ENCODE measurements around the gene ECM2. TPM values are rescaled to one million over a fixed set of nuclear protein-coding genes. Genes with fewer than 3 reads are reported as not detected.
"Not testable (repeated sequence)": the region's sequence is repeated elsewhere in the genome, so short reads cannot be mapped to it uniquely, and the experiment has no call there.

The ECM2 gene
- 10.0 TPM for polyA plus RNA-seq (2013, experiment 1 of 2; ENCODE audit: insufficient read length)
- polyA plus RNA-seq (2013, experiment 2 of 2; ENCODE audit: insufficient read length), result 12.7 TPM

DNA sequence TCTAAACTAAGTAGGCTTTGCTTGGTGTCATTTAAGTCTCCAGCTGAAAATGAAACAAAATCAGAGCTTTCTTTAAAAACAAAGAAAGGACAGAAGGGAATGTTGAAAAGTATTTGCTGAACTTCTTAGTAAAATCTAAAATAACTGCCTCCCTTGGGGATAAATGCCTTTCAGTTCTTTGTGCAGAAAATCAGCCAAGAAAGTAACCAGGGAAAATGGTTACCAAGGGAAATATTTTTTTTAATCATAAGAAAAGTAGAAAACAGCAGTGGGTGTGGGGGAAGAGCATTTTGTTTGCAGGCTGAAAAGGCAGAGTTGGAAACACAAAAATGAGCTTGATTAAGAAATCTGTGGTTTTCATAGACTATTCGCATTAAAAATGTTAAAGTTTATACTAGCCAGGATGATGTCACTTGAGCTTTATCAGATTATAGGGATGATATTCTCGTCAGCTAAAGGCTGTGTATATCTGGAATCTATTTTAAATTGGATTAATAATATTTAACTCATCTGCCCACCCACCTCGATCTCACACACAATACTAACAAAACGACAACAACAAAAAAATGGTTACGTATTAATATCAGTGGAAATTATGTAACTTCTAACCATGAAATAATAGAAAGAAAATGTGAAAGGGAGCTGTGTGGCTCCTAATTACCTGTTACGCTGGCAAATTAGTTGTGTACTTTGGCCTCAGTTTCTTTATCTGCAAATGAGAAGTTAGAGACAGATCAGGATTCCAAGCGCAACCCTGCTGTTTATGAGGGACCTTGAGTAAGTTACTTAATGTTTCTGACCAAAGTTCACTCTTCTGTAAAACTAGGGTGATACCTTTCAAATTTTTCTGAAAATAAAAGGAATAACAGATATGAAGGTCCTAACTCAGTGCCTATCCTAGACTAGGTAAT, at the start of gene ECM2:
Gene ECM2, minus strand, starts transcription at position 51 of the 911 bp plus-strand sequence. CDS start 13,124 bp downstream, outside the sequence.
- DNase-seq, result peak; percentile 92

DNA sequence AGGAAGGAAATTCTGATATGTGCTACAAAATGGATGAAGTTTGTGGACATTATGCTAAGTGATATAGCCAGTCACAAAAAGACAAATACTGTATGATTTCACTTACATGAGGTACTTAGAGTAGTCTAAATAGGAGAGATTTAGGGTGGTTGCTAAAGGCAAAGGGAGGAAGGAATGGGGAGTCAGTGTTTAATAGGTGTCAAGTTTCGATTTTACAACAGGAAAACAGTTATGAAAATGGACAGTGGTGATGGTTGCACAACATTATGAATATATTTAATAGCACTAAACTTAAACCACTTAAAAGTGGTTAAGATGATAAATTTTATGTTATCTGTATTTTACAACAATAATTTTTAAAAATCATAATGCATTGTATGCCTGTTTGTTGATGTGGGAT, 40.4 kb upstream of the ECM2 start:
- DNase-seq, result no peak

DNA sequence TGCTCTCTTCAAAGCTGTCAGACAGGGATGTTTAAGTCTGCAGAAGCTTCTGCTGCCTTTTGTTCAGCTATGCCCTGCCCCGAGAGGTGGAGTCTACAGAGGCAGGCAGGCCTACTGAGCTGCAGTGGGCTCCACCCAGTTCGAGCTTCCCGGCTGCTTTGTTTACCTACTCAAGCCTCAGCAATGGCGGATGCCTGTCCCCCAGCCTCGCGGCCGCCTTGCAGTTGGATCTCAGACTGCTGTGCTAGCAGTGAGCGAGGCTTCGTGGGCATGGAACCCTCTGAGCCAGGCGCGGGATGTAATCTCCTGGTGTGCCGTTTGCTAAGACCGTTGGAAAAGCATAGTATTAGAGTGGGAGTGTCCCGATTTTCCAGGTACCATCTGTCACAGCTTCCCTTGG, 37.8 kb upstream of the ECM2 start:
- DNase-seq, result not testable (repeated sequence)

DNA sequence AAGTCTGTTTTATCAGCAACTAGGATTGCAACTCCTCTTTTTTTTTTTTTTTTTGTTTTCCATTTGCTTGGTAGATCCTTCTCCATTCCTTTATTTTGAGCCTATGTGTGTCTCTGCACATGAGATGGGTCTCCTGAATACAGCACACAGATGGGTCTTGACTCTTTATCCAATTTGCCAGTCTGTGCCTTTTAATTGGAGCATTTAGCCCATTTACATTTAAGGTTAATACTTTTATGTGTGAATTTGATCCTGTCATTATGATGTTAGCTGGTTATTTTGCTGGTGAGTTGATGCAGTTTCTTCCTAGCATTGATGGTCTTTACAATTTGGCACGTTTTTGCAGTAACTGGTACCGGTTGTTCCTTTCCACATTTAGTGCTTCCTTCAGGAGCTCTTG, 36.1 kb upstream of the ECM2 start:
- DNase-seq, result not testable (repeated sequence)

DNA sequence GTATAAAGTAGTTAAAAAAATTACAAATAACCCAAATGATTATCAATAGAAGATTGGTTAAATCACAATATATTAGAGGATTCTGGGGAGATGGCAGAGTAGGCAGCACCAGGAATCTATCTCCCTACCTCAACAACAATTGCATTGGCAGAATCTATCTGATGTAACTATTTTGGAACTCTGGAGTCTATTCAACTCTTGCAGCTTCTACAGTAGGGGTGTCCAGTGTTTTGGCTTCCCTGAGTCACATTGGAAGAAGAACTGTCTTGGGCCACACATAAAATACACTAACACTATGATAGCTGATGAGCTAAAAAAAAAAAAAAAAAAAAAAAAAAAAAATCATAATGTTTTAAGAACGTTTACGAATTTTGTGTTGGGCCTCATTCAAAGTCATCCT, 29.2 kb upstream of the ECM2 start:
- peak; percentile 48 for DNase-seq

DNA sequence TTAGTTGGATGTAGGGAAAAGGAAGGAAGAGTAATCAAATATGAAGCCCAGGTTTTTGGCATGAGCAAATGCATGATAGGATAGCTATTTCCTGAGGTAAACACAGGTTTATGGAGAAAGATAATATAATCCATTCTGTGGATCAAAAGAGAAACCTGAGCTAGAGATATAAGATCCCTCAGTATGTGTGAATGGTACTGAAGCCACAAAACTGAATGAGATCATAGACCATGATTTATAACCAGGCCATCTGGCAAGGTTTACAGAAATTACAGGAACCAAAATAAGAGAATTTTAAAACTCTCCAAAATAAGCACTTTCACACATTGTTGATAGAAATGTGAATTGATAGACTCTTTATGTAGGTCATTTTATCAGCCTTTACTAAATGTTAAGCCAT, 28.7 kb upstream of the ECM2 start:
- DNase-seq, result peak; percentile 39

DNA sequence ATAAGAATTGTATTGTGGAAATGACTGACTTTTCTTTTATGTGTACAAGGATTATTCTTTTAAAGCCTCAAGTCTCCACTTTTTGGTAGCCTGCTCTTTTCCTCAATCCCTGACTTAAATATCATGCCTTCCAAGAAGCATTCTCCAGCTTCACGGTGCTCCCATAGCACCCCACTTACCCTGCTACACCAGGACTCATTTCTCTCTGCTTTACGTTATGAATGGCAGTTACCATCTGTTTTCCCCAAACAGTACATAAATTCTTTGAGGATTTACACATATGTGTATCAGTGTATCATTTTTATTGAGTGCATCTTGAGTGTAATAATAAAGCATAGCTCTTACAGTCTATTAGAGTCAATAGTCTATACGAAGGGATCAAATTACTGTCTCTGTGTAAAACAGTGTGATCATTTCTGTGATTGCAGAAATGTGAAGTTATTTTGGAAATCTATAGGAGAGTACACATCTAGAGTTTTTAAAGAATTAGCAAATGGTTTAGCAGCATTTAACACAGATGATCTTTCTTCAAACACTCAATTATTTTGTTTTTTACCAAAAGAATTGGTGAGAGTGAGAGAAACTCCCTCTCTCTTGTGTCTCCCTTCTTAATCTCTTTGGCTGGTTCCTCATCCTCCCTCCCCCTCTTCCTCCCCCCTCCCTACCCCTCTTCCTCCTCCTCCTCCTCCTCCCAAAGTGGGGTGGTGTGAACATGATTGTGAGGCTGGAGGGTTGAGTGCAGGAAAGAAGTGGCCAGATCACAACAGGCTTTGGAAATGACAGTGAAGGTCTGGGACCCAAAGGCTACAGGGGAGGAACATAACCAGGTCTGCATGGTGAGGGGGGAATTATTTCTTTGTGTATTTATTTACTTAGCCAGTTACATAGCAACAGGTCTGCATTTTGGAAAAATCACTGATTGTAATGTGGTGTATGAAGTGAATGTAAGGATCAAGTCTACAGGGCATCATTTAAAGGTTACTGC, 27.6 kb upstream of the ECM2 start:
- peak; percentile 5 for DNase-seq

DNA sequence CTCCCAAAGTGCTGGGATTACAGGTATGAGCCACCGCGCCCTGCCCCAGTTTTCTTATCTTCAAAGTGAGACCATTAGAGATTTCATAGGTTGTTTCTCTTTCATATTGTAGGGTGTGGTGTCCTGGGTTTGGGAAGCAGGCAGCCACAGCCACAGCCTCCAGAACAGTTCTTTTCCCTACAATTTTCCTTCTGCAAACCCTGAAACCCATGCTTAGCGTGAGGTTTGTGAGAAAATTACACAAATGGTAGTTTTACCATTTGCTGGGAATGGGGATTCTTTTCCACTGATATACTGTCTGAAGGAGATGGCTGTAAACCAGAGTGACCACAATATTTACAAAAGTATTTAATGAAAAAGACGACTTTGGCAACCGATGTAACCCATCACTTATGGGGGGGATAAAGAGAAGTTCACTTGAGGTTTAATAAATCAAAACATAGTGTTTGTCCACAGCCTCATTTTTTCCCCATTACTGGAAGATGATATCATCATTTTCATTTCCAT, 26.7 kb upstream of the ECM2 start:
- DNase-seq, result peak; percentile 88

DNA sequence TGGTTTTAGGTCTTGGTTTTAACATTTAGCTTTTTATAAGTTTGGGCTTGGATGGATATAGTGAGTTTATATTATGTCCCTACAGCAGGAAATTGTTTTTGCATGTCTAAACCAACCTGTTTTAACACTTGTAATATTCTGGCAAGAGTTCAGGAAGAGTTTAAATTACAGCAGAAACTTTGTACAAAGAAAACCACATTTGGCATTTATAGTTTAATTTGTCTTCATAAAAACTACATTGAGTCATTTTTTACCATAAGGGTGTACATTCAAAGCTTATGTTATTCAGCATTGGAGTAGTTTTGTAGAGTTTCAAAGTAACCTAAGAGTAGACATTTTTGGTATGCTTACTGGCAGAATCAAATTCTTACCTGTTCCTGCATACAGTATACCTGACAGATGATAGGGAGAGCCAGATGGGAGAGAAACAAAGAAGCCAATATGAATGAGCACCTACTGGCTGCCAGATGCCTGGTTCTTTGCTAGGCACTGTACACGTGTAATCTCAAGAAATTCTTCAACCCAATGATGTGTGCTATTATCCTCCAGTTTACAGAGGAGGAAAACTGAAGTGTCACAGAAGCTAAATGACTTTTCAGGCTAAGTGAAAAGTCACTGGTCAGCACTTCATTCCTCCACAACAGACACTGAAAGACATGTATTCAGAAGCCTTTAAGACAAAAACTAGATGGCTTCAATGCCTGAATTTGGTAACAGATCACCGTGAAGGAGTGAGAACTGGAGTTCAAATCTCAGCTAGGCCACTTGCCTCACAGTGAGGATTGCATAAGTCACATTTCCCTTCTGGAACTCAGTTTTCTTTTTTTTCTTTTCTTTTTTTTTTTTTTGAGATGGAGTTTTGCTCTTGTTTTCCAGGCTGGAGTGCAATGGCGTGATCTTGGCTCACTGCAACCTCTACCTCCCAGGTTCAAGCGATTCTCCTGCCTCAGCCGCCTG, 25.9 kb upstream of the ECM2 start:
- DNase-seq, result peak; percentile 49

DNA sequence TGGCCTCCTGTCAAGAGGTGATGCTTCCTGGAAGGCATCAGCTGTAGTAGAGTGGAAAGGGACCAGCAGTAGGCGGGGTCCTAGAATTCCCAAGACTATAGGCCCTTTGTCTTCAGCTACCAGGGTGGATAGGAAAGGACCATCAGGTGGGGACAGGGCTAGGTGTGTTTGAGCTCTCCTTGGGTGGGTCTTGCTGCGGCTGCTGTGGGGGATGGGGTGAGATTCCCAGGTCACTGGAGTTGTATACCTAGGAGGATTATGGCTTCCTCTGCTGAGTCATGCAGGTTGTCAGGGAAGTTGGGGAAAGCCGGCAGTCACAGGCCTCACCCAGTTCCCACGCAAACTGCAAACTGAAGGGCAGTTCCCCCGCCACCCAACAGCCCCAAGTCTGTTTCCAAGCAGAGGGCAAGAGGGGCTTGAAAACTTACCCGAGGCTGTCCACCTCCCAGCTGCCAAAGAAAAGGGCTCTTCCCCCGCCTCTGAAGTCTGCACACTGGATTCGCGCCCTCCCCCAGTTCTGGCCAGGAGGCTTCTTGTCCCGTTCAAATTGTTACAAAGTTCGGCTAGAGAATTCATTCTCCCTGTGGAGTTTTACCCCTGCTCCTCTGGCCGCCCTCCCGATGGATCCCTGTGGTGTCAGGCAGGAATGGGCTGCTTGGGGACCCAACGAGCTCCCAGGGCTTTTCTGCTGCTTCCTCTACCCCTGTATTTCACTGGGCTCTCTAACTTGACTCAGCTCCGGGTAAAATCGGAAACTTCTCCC, 23.0 kb upstream of the ECM2 start:
- DNase-seq, result no peak

DNA sequence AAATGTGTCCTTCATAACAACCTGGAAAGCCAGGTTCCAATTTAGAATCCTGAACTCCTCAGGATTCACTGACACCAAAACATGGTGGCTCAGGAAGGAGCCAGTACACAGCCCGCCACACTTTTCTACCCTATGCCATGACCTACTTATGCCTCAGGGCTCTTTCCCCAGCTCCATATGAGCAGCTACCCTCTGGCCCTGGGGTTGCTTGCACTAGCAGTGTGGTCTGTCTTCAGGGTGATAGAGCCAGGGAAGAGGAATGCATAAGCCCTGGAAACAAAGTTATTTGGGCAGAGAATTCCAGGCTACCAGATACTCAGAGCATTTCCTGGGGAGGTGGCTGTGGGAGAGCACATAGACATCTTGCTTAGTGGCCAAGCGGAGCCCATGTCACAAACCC, 15.0 kb upstream of the ECM2 start:
- DNase-seq, result peak; percentile 36

DNA sequence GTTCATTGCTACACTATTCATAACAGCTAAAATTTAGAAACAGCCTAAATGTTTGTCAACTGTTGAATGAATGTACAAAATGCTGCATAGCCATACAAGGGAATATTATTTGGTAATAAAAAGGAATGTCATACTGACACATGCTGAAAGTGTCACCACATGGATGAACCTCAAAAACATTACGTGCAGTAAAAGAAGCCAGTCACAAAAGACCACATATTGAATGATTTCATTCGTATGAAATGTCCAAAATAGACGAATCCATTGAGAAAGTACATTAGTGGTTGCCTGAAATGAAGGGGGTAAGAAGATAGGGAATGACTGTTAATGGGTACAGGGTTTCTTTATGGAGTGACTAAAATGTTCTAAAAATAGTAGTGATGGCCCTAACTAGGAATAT, 11.6 kb upstream of the ECM2 start:
- peak; percentile 65 for DNase-seq

DNA sequence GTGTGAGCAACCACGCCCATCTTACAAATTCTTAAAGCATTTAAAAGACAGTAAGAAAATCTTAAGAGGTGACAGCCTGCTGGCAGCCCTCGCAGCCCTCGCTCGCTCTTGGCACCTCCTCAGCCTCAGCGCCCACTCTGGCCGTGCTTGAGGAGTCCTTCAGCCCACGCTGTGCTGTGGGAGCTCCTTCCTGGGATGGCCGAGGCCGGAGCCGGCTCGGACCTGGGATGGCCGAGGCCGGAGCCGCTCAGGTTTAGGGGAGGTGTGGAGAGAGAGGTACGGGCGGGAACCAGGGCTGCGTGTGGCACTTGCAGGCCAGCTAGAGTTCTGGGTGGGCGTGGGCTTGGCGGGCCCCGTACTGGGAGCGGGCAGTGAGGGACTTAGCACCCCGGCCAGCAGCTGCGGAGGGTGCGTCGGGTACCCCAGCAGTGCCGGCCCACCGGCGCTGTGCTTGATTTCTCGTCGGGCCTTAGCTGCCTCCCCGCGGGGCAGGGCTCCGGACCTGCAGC, 9.3 kb upstream of the ECM2 start:
- no peak for DNase-seq

DNA sequence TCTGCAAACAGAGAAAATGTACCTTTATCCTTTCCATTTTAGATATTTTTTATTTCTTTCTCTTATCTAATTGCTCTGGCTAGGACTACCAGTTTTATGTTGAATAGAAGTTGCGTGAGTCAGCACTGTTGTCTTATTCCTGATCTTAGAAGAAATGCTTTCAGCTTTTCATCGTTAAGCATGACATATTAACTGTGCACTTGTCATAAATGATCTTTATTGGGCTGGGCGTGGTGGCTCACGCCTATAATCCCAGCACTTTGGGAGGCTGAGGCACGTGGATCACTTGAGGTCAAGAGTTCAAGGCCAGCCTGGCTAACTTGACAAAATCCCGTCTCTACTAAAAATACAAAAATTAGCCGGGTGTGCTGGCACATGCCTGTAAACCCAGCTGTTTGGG, 8.2 kb upstream of the ECM2 start:
- no peak for DNase-seq

DNA sequence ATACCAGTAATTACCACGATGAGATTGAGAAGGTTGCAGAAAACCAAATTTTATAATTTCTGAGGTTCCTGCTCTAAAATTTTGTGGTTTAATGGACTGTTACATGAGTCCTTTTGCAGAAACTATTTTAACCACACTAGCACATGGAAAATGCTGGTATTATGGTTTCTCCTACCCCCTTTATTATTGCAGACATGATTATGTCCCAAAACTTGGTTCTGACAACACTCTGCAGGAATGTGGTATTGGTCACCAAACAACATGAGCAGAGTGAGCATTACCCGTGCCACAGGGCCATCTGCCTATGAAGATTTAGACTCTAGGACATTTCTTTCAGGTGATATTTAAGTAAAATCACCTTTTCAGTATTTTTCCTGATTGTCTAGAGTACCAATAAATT, 2.8 kb upstream of the ECM2 start:
- DNase-seq, result peak; percentile 94

DNA sequence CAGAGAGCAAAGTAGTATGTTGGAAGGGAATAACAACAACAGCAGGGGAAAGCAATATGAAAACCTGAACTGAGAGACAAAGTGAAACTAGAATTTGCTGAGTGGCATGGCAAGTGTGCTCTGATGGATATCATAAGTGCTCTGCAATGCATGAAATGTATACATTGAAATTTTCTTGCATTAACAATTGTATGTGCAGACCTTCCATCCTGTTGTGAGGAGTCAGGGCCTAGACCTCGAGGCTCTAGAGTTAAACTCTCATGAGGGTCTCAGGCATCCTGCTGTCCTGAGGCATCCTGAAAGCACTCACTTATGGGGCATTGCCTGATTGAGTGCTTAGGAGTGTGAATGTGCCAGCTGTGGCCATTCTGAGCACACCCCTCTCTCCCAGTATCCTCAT, 1.1 kb downstream of the ECM2 start:
- DNase-seq, result peak; percentile 13

DNA sequence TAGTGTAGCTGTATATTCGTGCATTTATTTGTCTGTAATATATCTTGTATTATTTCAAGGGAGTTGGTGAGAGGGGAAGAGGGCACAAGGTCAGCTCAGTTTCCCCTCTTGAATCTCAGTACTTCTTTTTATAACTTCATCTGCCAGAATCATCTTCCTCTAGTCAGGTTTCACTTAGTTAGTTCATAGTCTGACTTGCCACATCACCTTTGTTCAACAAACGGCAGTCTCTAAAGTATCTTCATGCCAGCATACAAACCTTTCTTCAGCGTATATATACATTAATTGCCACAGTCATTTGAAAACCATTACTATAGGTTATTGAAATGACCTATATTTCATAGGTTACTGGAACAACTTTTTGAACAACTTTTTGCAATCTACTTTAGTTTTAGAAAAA, 1.6 kb downstream of the ECM2 start:
- no peak for DNase-seq

DNA sequence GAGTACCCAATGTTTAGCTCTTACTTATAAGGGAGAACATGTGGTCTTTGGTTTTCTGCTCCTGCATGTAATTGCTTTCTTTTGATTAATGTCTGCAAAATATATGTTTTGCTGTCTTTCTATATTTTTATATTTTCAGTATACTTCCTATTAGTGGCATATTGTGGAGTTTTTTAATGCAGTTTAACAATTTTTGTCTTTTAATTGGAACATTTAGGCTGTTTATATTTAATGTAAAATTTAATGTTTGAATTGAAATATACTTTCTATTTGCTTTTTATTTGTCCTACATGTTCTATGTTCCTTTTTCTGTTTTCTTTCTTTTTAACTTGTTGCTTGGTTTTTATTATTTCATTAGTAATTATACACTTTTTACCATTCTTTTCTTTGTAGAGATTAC, 4.9 kb downstream of the ECM2 start:
- no peak for DNase-seq

DNA sequence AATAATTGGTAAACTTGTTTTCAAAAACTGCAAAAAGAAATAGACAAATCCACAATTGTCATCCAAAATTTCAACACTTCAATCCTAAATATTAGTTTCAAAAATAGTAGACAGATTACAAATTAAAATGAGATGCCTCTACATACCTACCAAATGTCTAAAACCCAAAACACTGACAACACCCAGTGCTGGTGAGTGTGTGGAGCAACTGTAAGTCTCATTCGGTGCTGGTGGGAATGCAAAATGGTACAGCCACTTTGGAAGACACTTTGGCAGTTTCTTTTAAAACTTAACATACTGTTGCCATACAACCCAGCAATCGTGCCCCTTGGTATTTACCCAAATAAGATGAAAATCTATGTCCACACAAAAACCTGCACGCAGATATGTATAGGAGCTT, 6.7 kb downstream of the ECM2 start:
- DNase-seq, result no peak

DNA sequence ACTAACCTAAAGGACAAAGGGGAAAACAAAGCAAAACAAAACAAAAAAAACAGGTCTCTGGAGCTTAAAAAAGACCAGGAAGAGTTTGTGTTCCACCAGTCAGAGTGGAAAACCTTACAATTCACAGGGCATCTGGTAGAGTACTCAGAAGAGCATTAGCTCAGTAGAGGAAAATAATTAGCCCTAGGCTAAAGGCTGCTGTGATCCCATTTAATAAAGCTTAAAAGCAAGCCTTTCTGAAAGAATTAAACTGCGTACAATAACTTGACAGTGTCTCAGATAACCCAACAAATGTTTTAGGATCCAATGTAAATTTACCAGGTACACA, 7.3 kb downstream of the ECM2 start:
- no peak for DNase-seq

All from fibroblast of skin of scalp (primary cell).